ENCODE data around the gene FBLIM1.
A peak's percentile ranks its signal among the peaks of the same experiment; 100 is the strongest.

Gene FBLIM1

DNA sequence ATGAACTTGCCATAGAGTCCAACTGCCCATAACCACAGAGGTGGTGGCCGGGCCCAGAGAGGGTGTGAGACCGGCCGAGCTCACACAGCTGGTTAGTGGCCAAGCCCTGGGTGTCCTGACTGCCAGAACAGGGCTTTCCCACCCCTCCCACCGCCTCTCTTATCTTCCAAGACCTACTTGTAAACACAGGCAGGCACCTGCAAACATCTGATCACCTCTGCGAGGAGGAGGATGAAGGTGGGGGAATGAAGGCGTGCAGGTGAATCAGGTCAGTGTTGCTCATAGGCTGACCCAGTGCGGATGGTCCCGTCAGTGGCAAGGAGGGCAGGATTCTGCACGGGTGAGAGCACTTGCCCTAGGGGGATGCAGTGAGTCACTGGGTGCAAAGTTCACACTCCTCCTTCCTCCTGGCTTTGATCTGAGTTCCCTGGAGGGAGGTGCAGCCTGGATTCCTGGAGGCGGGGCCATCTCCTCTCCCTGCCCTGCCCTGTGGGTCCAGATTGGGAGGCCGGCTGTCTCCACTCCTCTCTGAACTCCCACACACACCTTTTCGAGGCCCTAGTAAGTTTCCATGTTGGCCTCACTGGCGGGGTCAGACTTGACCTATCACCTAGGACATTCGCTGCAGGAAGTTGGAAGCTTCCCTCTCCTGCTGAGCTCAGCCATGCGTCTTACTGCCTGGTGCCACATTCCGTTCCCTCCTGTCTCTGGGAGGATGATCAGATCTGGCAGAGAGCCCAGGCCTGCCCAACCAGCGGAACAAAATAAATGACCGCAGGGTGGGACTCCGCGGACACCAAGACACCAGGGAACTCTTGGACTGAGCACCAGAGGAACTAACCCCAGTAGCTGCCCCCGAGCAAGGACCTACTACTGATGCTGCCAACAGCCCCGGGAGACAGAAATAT lies 41.6 kb downstream of the FBLIM1 start (continued):
- TF ChIP-seq, protein P1, sequence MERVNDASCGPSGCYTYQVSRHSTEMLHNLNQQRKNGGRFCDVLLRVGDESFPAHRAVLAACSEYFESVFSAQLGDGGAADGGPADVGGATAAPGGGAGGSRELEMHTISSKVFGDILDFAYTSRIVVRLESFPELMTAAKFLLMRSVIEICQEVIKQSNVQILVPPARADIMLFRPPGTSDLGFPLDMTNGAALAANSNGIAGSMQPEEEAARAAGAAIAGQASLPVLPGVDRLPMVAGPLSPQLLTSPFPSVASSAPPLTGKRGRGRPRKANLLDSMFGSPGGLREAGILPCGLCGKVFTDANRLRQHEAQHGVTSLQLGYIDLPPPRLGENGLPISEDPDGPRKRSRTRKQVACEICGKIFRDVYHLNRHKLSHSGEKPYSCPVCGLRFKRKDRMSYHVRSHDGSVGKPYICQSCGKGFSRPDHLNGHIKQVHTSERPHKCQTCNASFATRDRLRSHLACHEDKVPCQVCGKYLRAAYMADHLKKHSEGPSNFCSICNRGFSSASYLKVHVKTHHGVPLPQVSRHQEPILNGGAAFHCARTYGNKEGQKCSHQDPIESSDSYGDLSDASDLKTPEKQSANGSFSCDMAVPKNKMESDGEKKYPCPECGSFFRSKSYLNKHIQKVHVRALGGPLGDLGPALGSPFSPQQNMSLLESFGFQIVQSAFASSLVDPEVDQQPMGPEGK (tag by site-specific recombination; IDR thresholded peaks at IDR 0.05), result peak; percentile 64
- TF ChIP-seq ZNF777 (tag by site-specific recombination; IDR thresholded peaks at IDR 0.05; ENCODE audit: borderline replicate concordance) (no peak), ZNF600 (tag by site-specific recombination; IDR thresholded peaks at IDR 0.05) (peak; percentile 83), ZSCAN16 (tag by site-specific recombination; IDR thresholded peaks at IDR 0.05) (no peak), SETDB1 (IDR thresholded peaks at IDR 0.05; ENCODE audit: insufficient read length, low read length) (no peak), RBAK (tag by site-specific recombination; IDR thresholded peaks at IDR 0.05) (no peak), ZNF571 (tag by site-specific recombination; IDR thresholded peaks at IDR 0.05) (no peak), ZFHX2 (tag by site-specific recombination; conservative IDR thresholded peaks at IDR 0.05) (peak; percentile 84), ZNF510 (tag by site-specific recombination; IDR thresholded peaks at IDR 0.05; ENCODE audit: insufficient replicate concordance) (no peak), BCL11A (tag by site-specific recombination; IDR thresholded peaks at IDR 0.05; ENCODE audit: low read depth) (peak; percentile 55; the same call in 1 of the 2 replicates), KLF8 (tag by site-specific recombination; IDR thresholded peaks at IDR 0.05) (peak; percentile 68), ZNF366 (tag by site-specific recombination; conservative IDR thresholded peaks at IDR 0.05) (peak; percentile 97), ZNF221 (tag by site-specific recombination; IDR thresholded peaks at IDR 0.05; ENCODE audit: borderline replicate concordance) (no peak), ZNF426 (tag by site-specific recombination; IDR thresholded peaks at IDR 0.05) (no peak), GLIS1 (tag by site-specific recombination; IDR thresholded peaks at IDR 0.05) (peak; percentile 91)
- TF ChIP-seq, protein P2, sequence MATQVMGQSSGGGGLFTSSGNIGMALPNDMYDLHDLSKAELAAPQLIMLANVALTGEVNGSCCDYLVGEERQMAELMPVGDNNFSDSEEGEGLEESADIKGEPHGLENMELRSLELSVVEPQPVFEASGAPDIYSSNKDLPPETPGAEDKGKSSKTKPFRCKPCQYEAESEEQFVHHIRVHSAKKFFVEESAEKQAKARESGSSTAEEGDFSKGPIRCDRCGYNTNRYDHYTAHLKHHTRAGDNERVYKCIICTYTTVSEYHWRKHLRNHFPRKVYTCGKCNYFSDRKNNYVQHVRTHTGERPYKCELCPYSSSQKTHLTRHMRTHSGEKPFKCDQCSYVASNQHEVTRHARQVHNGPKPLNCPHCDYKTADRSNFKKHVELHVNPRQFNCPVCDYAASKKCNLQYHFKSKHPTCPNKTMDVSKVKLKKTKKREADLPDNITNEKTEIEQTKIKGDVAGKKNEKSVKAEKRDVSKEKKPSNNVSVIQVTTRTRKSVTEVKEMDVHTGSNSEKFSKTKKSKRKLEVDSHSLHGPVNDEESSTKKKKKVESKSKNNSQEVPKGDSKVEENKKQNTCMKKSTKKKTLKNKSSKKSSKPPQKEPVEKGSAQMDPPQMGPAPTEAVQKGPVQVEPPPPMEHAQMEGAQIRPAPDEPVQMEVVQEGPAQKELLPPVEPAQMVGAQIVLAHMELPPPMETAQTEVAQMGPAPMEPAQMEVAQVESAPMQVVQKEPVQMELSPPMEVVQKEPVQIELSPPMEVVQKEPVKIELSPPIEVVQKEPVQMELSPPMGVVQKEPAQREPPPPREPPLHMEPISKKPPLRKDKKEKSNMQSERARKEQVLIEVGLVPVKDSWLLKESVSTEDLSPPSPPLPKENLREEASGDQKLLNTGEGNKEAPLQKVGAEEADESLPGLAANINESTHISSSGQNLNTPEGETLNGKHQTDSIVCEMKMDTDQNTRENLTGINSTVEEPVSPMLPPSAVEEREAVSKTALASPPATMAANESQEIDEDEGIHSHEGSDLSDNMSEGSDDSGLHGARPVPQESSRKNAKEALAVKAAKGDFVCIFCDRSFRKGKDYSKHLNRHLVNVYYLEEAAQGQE (tag by site-specific recombination; IDR thresholded peaks at IDR 0.05), result no peak
- TF ChIP-seq, protein P3, sequence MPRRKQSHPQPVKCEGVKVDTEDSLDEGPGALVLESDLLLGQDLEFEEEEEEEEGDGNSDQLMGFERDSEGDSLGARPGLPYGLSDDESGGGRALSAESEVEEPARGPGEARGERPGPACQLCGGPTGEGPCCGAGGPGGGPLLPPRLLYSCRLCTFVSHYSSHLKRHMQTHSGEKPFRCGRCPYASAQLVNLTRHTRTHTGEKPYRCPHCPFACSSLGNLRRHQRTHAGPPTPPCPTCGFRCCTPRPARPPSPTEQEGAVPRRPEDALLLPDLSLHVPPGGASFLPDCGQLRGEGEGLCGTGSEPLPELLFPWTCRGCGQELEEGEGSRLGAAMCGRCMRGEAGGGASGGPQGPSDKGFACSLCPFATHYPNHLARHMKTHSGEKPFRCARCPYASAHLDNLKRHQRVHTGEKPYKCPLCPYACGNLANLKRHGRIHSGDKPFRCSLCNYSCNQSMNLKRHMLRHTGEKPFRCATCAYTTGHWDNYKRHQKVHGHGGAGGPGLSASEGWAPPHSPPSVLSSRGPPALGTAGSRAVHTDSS (tag by site-specific recombination; IDR thresholded peaks at IDR 0.05), result peak; percentile 76
- TF ChIP-seq, protein P4, sequence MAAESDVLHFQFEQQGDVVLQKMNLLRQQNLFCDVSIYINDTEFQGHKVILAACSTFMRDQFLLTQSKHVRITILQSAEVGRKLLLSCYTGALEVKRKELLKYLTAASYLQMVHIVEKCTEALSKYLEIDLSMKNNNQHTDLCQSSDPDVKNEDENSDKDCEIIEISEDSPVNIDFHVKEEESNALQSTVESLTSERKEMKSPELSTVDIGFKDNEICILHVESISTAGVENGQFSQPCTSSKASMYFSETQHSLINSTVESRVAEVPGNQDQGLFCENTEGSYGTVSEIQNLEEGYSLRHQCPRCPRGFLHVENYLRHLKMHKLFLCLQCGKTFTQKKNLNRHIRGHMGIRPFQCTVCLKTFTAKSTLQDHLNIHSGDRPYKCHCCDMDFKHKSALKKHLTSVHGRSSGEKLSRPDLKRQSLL (tag by site-specific recombination; IDR thresholded peaks at IDR 0.05), result no peak
- TF ChIP-seq, protein P5, sequence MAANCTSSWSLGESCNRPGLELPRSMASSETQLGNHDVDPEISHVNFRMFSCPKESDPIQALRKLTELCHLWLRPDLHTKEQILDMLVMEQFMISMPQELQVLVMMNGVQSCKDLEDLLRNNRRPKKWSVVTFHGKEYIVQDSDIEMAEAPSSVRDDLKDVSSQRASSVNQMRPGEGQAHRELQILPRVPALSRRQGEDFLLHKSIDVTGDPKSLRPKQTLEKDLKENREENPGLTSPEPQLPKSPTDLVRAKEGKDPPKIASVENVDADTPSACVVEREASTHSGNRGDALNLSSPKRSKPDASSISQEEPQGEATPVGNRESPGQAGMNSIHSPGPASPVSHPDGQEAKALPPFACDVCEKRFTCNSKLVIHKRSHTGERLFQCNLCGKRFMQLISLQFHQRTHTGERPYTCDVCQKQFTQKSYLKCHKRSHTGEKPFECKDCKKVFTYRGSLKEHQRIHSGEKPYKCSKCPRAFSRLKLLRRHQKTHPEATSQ (tag by site-specific recombination; IDR thresholded peaks at IDR 0.05), result no peak
- TF ChIP-seq, protein P6, sequence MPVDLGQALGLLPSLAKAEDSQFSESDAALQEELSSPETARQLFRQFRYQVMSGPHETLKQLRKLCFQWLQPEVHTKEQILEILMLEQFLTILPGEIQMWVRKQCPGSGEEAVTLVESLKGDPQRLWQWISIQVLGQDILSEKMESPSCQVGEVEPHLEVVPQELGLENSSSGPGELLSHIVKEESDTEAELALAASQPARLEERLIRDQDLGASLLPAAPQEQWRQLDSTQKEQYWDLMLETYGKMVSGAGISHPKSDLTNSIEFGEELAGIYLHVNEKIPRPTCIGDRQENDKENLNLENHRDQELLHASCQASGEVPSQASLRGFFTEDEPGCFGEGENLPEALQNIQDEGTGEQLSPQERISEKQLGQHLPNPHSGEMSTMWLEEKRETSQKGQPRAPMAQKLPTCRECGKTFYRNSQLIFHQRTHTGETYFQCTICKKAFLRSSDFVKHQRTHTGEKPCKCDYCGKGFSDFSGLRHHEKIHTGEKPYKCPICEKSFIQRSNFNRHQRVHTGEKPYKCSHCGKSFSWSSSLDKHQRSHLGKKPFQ (tag by site-specific recombination; IDR thresholded peaks at IDR 0.05), result peak; percentile 94
- TF ChIP-seq, protein P7, sequence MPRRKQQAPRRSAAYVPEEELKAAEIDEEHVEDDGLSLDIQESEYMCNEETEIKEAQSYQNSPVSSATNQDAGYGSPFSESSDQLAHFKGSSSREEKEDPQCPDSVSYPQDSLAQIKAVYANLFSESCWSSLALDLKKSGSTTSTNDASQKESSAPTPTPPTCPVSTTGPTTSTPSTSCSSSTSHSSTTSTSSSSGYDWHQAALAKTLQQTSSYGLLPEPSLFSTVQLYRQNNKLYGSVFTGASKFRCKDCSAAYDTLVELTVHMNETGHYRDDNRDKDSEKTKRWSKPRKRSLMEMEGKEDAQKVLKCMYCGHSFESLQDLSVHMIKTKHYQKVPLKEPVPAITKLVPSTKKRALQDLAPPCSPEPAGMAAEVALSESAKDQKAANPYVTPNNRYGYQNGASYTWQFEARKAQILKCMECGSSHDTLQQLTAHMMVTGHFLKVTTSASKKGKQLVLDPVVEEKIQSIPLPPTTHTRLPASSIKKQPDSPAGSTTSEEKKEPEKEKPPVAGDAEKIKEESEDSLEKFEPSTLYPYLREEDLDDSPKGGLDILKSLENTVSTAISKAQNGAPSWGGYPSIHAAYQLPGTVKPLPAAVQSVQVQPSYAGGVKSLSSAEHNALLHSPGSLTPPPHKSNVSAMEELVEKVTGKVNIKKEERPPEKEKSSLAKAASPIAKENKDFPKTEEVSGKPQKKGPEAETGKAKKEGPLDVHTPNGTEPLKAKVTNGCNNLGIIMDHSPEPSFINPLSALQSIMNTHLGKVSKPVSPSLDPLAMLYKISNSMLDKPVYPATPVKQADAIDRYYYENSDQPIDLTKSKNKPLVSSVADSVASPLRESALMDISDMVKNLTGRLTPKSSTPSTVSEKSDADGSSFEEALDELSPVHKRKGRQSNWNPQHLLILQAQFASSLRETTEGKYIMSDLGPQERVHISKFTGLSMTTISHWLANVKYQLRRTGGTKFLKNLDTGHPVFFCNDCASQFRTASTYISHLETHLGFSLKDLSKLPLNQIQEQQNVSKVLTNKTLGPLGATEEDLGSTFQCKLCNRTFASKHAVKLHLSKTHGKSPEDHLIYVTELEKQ (tag by site-specific recombination; IDR thresholded peaks at IDR 0.05; ENCODE audit: borderline replicate concordance), result peak; percentile 5; the same call in 1 of the 2 replicates

Data from HEK293 (cell line).